Mesodermal cell (in vitro differentiated cells): ENCODE data around the gene SETD4.
A peak's percentile ranks its signal among the peaks of the same experiment; 100 is the strongest.
"Not testable (repeated sequence)": the region's sequence is repeated elsewhere in the genome, so short reads cannot be mapped to it uniquely, and the experiment has no call there.

Source experiments
- H3K27ac ChIP-seq: 2 replicates; pipeline ENCODE4 v1.7.0; 2013; ENCODE audit warnings: mild to moderate bottlenecking, low read depth, low read length, moderate library complexity; ENCODE audit not compliant: severe bottlenecking
- H3K36me3 ChIP-seq: 2 replicates; pipeline ENCODE4 v1.7.1; 2013; ENCODE audit warnings: mild to moderate bottlenecking, low read length, moderate library complexity; ENCODE audit not compliant: control insufficient read depth, insufficient read depth
- H3K4me1 ChIP-seq: one replicate; pipeline ENCODE4 v1.7.1; 2013; ENCODE audit warnings: mild to moderate bottlenecking, low read length; ENCODE audit not compliant: insufficient read depth, control insufficient read depth, poor library complexity, severe bottlenecking
- H3K4me3 ChIP-seq: 2 replicates; pipeline ENCODE4 v1.7.0; 2013; ENCODE audit warnings: low read length, control low read depth, mild to moderate bottlenecking; ENCODE audit not compliant: insufficient read depth, poor library complexity, severe bottlenecking; ENCODE audit errors: extremely low read depth
- H3K9me3 ChIP-seq: 2 replicates; pipeline ENCODE4 v1.7.1; 2013; ENCODE audit warnings: mild to moderate bottlenecking, low read length, moderate library complexity; ENCODE audit not compliant: control insufficient read depth
- WGBS, 2 experiments: methylation state at CpG; one replicate each; pipeline ENCODE4 v1.1.5; 2013; ENCODE audit warnings: missing lambda C conversion rate in 2 of 2; ENCODE audit not compliant: insufficient coverage in 2 of 2; 5-methylcytosine and 5-hydroxymethylcytosine counted together

SETD4 gene

DNA sequence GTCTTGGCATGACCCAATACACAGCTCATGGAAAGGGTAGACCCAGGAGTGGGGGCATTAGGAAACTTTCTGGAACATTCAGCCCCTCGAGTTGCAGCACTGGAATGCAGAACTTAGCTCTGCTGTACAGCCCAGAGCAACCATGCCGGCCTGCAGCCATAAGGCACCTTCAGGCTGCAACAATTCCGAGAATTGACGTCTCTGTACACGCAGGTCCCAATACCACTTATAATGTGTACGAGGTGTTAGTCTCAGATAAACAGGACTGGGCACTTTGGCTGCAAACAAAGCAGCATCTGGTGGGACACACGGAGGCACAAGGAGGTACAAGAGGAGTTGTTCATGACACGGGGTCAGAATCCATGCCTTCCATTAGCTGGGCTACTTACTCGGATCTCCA, 17.4 kb upstream of the SETD4 start:
- 73 to 86% methylated on average over 6 to 8 of the region's 9 CpGs for WGBS, 2 experiments
- peaks cover 2% of the 10 kb centered on the region for H3K36me3 ChIP-seq
- H3K27ac ChIP-seq = no peak overlapping the region
- H3K4me1 ChIP-seq = no peaks in the 10 kb centered on the region
- H3K9me3 ChIP-seq = no peaks in the 10 kb centered on the region
- H3K4me3 ChIP-seq = no peak overlapping the region

GRCh38 chr21:36076878-36077655, 16.7 kb upstream of the SETD4 start:
- 89% methylated on average over 3 of the region's 7 CpGs; no CpG with 5 or more reads in 1 of the 2 experiments for WGBS, 2 experiments
- H3K4me3 ChIP-seq = no peak overlapping the region
- no peak overlapping the region for H3K27ac ChIP-seq
- H3K9me3 ChIP-seq = no peaks in the 10 kb centered on the region
- no peaks in the 10 kb centered on the region for H3K4me1 ChIP-seq
- H3K36me3 ChIP-seq = peaks cover 6% of the 10 kb centered on the region

DNA sequence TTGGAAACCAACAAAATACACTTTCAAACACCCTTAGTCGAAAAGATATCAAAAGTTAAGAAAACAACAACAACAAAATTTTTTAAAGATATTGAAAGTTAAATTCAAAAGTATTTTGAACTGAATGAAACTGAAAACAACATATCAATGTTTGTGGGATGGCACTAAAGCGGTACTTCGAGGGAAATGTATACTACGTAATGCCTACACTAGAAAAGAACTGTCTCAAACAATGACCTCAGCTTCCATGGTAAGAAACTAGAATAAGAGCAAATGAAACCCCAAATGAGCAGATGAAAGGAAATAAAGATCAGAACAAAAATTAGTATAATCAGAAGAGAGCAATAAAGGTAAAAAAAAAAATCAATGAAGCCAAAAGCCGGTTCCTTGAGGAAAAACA, 15.6 kb upstream of the SETD4 start:
- H3K27ac ChIP-seq = no peak overlapping the region
- no peak overlapping the region for H3K4me3 ChIP-seq
- H3K9me3 ChIP-seq = no peaks in the 10 kb centered on the region
- peaks cover 6% of the 10 kb centered on the region for H3K36me3 ChIP-seq
- WGBS, 2 experiments = 100% methylated on average over 3 of the region's 5 CpGs; no CpG with 5 or more reads in 1 of the 2 experiments
- no peaks in the 10 kb centered on the region for H3K4me1 ChIP-seq

- Histone ChIP-seq H3K4me3 (no peak overlapping the region), H3K9me3 (no peaks in the 10 kb centered on the region), H3K27ac (no peak overlapping the region), H3K36me3 (peaks cover 6% of the 10 kb centered on the region), H3K4me1 (no peaks in the 10 kb centered on the region)
- 78 to 100% methylated on average over 1 to 3 of the region's 3 CpGs for WGBS, 2 experiments
Observed at GRCh38 chr21:36075171-36075570, 14.8 kb upstream of the SETD4 start.

- 100% methylated on average over 1 of the region's 5 CpGs for WGBS, 2 experiments
- H3K9me3 ChIP-seq, H3K27ac ChIP-seq, H3K4me1 ChIP-seq, H3K36me3 ChIP-seq, H3K4me3 ChIP-seq: not testable (repeated sequence)
Observed at GRCh38 chr21:36073911-36074310, 13.6 kb upstream of the SETD4 start.

DNA sequence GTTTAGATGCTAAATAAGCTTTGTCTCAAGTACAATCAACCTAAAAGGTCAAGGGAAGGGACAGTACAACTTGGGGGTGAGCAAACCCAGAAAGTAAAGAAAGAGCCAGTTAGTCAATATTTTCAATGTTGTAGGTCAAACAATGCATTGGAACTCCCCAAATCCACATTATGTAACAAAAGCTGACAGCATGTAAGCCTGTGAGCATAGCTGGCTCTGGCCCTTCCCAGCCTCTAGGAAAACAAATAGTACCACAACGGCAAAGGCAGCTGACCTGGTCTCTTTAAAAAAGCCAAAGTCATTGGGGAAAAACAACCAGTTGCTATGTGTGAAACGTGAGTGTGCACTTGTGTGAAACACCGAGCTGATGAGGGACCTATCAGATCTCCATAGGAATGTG, 12.9 kb upstream of the SETD4 start:
- no peaks in the 10 kb centered on the region for H3K4me1 ChIP-seq
- peaks cover 6% of the 10 kb centered on the region for H3K36me3 ChIP-seq
- H3K27ac ChIP-seq = no peak overlapping the region
- H3K4me3 ChIP-seq = no peak overlapping the region
- H3K9me3 ChIP-seq = peaks cover 14% of the 10 kb centered on the region
- WGBS, 2 experiments = 74 to 83% methylated on average over 3 of the region's 3 CpGs

DNA sequence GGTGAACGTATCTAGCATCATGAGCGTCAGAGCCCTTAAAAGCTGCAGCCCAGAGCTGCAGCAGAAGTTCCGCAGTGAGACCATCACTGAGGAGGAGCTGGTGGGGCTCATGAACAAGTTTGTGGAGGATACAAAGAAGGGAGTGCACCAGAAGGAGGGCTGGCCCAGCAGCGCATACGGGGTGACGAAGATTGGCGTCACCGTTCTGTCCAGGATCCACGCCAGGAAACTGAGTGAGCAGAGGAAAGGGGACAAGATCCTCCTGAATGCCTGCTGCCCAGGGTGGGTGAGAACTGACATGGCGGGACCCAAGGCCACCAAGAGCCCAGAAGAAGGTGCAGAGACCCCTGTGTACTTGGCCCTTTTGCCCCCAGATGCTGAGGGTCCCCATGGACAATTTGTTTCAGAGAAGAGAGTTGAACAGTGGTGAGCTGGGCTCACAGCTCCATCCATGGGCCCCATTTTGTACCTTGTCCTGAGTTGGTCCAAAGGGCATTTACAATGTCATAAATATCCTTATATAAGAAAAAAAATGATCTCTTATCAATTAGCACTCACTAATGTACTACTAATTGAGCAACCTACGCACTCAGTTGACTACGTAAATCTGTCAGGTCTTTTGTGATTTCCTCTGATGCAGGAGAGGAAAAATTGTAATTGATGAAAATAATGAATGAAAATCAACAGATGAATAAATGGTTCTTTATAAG, 12.3 kb upstream of the SETD4 start:
- H3K27ac ChIP-seq = no peak overlapping the region
- WGBS, 2 experiments = 97 to 98% methylated on average over 11 to 12 of the region's 12 CpGs
- no peaks in the 10 kb centered on the region for H3K4me1 ChIP-seq
- peaks cover 18% of the 10 kb centered on the region for H3K9me3 ChIP-seq
- no peak overlapping the region for H3K4me3 ChIP-seq
- H3K36me3 ChIP-seq = peaks cover 6% of the 10 kb centered on the region

DNA sequence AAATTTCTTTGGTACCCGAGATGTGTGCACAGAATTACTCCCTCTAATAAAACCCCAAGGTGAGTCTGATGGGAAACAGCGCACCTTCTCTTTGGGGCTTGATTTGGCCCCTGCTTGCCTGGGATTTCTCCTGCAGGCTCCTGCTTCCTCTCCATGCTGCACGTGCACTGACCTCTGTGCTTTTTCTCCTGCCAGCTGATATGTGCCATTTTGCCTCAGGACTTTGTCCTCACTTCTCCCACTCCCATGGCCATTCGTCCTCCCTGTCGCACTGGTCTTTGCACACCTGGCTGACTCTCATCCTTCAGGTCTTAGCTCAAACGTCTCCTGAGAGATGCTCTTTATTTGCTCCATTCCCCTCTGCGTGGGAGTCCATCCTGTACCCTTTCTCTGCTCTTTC, 10.7 kb upstream of the SETD4 start:
- Histone ChIP-seq H3K27ac (no peak overlapping the region), H3K9me3 (peaks cover 18% of the 10 kb centered on the region), H3K36me3 (peaks cover 6% of the 10 kb centered on the region), H3K4me3 (no peak overlapping the region), H3K4me1 (no peaks in the 10 kb centered on the region)
- 89 to 90% methylated on average over 6 to 7 of the region's 7 CpGs for WGBS, 2 experiments

- peaks cover 18% of the 10 kb centered on the region for H3K9me3 ChIP-seq
- H3K36me3 ChIP-seq = peaks cover 6% of the 10 kb centered on the region
- 10 to 24% methylated on average over 53 to 69 of the region's 71 CpGs for WGBS, 2 experiments
- no peak within 1 kb of the TSS for H3K27ac ChIP-seq
- peak within 1 kb of the TSS; percentile 42 for H3K4me3 ChIP-seq
- H3K4me1 ChIP-seq = no peaks in the 10 kb centered on the region
Observed at GRCh38 chr21:36069713-36070583, 9.6 kb upstream of the SETD4 start, which contains the start of gene CBR1. Gene CBR1 (plus strand): TSS chr21:36070024. CDS start chr21:36070116, 92 bp downstream.

DNA sequence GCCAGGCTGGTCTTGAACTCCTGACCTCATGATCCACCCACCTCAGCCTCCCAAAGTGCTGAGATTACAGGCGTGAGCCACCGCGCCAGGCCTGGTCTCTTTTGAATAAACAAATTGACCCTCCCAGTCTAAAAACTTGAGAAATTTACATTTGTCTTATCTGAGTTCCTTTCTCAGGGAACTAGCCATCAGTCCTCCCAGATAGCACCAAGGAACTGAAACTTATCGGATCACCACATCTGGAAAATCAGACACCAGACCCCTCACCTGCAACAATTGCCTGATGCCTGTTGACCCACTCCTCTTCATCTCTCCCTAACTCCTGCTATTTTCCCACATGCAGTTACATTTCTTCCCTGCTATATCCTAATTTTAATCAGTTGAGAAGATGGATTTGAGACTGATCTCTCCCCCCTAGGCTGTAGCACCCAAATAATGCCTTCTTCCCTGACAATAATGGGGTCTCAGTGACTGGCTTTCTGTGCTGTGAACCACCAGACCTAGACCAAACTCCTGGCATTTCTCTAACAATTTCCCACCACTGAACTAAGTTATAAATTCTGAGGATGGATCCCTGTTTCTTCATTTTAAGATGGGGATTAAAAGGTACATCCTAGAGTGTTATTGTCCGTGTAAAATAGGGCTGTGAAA, 8.5 kb upstream of the SETD4 start:
- Histone ChIP-seq H3K27ac (no peak overlapping the region), H3K9me3 (peaks cover 18% of the 10 kb centered on the region), H3K4me3 (no peak overlapping the region), H3K36me3 (peaks cover 6% of the 10 kb centered on the region), H3K4me1 (no peaks in the 10 kb centered on the region)
- 100% methylated on average over 1 to 4 of the region's 5 CpGs for WGBS, 2 experiments
